Lower lobe of right lung (tissue), 2 donors: ENCODE results near the gene ANKRD6. TPM values are rescaled to one million over a fixed set of nuclear protein-coding genes. Genes with fewer than 3 reads are reported as not detected.
"Not testable (repeated sequence)": the region's sequence is repeated elsewhere in the genome, so short reads cannot be mapped to it uniquely, and the experiment has no call there.

Experiments used
- ATAC-seq, 2 donors: fragments of 200-7000 bp; cut with Tn5 transposase; one replicate each; pipeline ENCODE4 v1.9.1; 2020 to 2022; ENCODE audit warnings: mild to moderate bottlenecking in 2 of 2, moderate library complexity in 2 of 2
- DNase-seq: peaks from one replicate; pipeline ENCODE4 v3.0.0-alpha.2; 2020
- H3K27ac ChIP-seq: fragments of 200-600 bp; one replicate; pipeline ENCODE4 v1.8.0; 2022
- H3K27me3 ChIP-seq: fragments of 200-600 bp; one replicate; pipeline ENCODE4 v1.8.0; 2022; ENCODE audit warnings: low read depth
- H3K36me3 ChIP-seq: fragments of 200-600 bp; one replicate; pipeline ENCODE4 v1.8.0; 2022; ENCODE audit warnings: mild to moderate bottlenecking
- H3K4me1 ChIP-seq: fragments of 200-600 bp; one replicate; pipeline ENCODE4 v1.8.0; 2022
- H3K4me3 ChIP-seq: fragments of 200-600 bp; one replicate; pipeline ENCODE4 v1.8.0; 2022; ENCODE audit warnings: mild to moderate bottlenecking
- H3K9me3 ChIP-seq: fragments of 200-600 bp; one replicate; pipeline ENCODE4 v1.8.0; 2022
- CTCF ChIP-seq: fragments of 200-600 bp; IDR thresholded peaks from one replicate; pipeline ENCODE4 v1.8.0; 2022; ENCODE audit warnings: antibody characterized with exemption, mild to moderate bottlenecking
- intact Hi-C: fragments of 100-400 bp; cut with DNase I; formaldehyde crosslinking; loops from one replicate; pipeline ENCODE4 v1.11.0; 2022
- total RNA-seq: library from RNA; stranded (reverse); fragmentation: NEBNext Ultra II Directional; extraction: Animal tissue kit (Norgen Biotek cat#: 25700); gene quantifications from one replicate; pipeline ENCODE4 v1.2.1, GENCODE V29; 2021
- donor health status: DM: no; HTN: yes; CAD: no; lungs with severe emphysema.

Gene ANKRD6
- total RNA-seq, 1 donor from 2014 or later = 17.7 TPM

- intact Hi-C loops = no loop called here
- Histone ChIP-seq H3K27me3 (no peaks in the 10 kb centered on the region), H3K4me1 (no peaks in the 10 kb centered on the region), H3K27ac (no peak overlapping the region), H3K4me3 (no peak overlapping the region), H3K9me3 (no peaks in the 10 kb centered on the region), H3K36me3 (peaks cover 9% of the 10 kb centered on the region)
- no peak for TF ChIP-seq CTCF
- no peak for DNase-seq
- ATAC-seq = no peak
Observed at GRCh38 chr6:89615882-89616281, 182.9 kb downstream of the ANKRD6 start.

GRCh38 chr6:89616531-89616930, 183.6 kb downstream of the ANKRD6 start:
- Histone ChIP-seq H3K9me3 (no peaks in the 10 kb centered on the region), H3K36me3 (peaks cover 9% of the 10 kb centered on the region), H3K27me3 (no peaks in the 10 kb centered on the region), H3K27ac (no peak overlapping the region), H3K4me1 (no peaks in the 10 kb centered on the region), H3K4me3 (no peak overlapping the region)
- ATAC-seq = no peak
- TF ChIP-seq CTCF = no peak
- DNase-seq = no peak
- intact Hi-C loops = no loop called here

GRCh38 chr6:89618026-89618425, 185.1 kb downstream of the ANKRD6 start:
- DNase-seq (no peak), ATAC-seq (no peak)
- Histone ChIP-seq H3K27ac (no peak overlapping the region), H3K4me3 (no peak overlapping the region), H3K4me1 (no peaks in the 10 kb centered on the region), H3K27me3 (no peaks in the 10 kb centered on the region), H3K9me3 (no peaks in the 10 kb centered on the region), H3K36me3 (peaks cover 9% of the 10 kb centered on the region)
- intact Hi-C loops = no loop called here
- no peak for TF ChIP-seq CTCF

- no peak for ATAC-seq
- H3K9me3 ChIP-seq = no peaks in the 10 kb centered on the region
- no peak overlapping the region for H3K4me3 ChIP-seq
- H3K27me3 ChIP-seq = no peaks in the 10 kb centered on the region
- no peak overlapping the region for H3K27ac ChIP-seq
- no peak for TF ChIP-seq CTCF
- H3K4me1 ChIP-seq = no peaks in the 10 kb centered on the region
- DNase-seq = no peak
- H3K36me3 ChIP-seq = peaks cover 16% of the 10 kb centered on the region
- intact Hi-C loops = no loop called here
Observed at GRCh38 chr6:89619567-89619966, 186.6 kb downstream of the ANKRD6 start.

GRCh38 chr6:89623749-89624148, 190.8 kb downstream of the ANKRD6 start:
- H3K27me3 ChIP-seq = no peaks in the 10 kb centered on the region
- intact Hi-C loops = no loop called here
- H3K27ac ChIP-seq = no peak overlapping the region
- no peak for TF ChIP-seq CTCF
- no peak for DNase-seq
- H3K36me3 ChIP-seq = peaks cover 40% of the 10 kb centered on the region
- H3K4me1 ChIP-seq = no peaks in the 10 kb centered on the region
- no peaks in the 10 kb centered on the region for H3K9me3 ChIP-seq
- no peak for ATAC-seq
- no peak overlapping the region for H3K4me3 ChIP-seq

- Histone ChIP-seq H3K4me1 (no peaks in the 10 kb centered on the region), H3K27me3 (no peaks in the 10 kb centered on the region), H3K9me3 (no peaks in the 10 kb centered on the region), H3K4me3 (no peak overlapping the region), H3K27ac (no peak overlapping the region), H3K36me3 (peaks cover 53% of the 10 kb centered on the region)
- TF ChIP-seq CTCF = no peak
- intact Hi-C loops = no loop called here
- ATAC-seq (no peak), DNase-seq (no peak)
Observed at GRCh38 chr6:89630488-89630887, 197.5 kb downstream of the ANKRD6 start.

GRCh38 chr6:89636412-89636811, 203.5 kb downstream of the ANKRD6 start:
- H3K27ac ChIP-seq, H3K27me3 ChIP-seq, H3K4me3 ChIP-seq, H3K9me3 ChIP-seq, ATAC-seq, DNase-seq, intact Hi-C loops: not testable (repeated sequence)
- H3K36me3 ChIP-seq = peaks cover 23% of the 10 kb centered on the region
- peaks cover 16% of the 10 kb centered on the region for H3K4me1 ChIP-seq
